ENCODE results near the gene DNAJC5G. TPM values are rescaled to one million over a fixed set of nuclear protein-coding genes. Genes with fewer than 3 reads are reported as not detected.
A peak's percentile ranks its signal among the peaks of the same experiment; 100 is the strongest.
"Not testable (repeated sequence)": the region's sequence is repeated elsewhere in the genome, so short reads cannot be mapped to it uniquely, and the experiment has no call there.

DNAJC5G gene
- total RNA-seq, 6 experiments from 2014 or later = not detected

DNA sequence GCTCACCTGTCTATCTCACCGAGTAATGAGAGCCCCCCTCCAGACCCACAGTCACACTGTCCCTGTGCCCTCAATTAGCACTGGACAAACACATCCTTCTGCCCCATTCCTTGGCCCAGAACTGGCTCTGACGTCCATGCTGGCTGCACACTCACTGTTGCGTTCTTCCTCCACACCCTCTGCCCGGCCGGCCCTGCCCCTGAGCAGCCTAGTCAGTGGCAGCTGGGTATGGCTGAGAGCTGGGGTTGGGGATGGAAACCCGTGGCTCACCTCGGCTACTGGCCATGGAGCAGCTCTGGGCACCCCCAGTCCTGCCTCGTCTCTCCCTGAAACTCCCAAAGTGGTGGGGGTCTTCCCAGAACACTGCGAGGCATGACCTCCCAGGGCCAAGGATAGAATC lies 39.5 kb downstream of the DNAJC5G start:
- H3K4me1 Mint-ChIP-seq (ENCODE audit: low read depth) = no peaks in the 10 kb centered on the region
- TF ChIP-seq, protein P1, sequence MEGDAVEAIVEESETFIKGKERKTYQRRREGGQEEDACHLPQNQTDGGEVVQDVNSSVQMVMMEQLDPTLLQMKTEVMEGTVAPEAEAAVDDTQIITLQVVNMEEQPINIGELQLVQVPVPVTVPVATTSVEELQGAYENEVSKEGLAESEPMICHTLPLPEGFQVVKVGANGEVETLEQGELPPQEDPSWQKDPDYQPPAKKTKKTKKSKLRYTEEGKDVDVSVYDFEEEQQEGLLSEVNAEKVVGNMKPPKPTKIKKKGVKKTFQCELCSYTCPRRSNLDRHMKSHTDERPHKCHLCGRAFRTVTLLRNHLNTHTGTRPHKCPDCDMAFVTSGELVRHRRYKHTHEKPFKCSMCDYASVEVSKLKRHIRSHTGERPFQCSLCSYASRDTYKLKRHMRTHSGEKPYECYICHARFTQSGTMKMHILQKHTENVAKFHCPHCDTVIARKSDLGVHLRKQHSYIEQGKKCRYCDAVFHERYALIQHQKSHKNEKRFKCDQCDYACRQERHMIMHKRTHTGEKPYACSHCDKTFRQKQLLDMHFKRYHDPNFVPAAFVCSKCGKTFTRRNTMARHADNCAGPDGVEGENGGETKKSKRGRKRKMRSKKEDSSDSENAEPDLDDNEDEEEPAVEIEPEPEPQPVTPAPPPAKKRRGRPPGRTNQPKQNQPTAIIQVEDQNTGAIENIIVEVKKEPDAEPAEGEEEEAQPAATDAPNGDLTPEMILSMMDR (IDR thresholded peaks at IDR 0.05) = no peak
- DNase-seq = no peak
- no peak overlapping the region for H3K4me3 Mint-ChIP-seq
- peaks cover 11% of the 10 kb centered on the region for H3K36me3 Mint-ChIP-seq (ENCODE audit: low read depth)
- no peak overlapping the region for H3K27ac Mint-ChIP-seq
- H3K27me3 Mint-ChIP-seq (ENCODE audit: insufficient read depth) = peaks cover 3% of the 10 kb centered on the region; the same call in 1 of the 2 replicates
- no peaks in the 10 kb centered on the region for H3K9me3 Mint-ChIP-seq

GRCh38 chr2:27315122-27315521 lies 39.9 kb downstream of the DNAJC5G start:
- no peak for DNase-seq
- Mint-ChIP-seq H3K9me3 (no peaks in the 10 kb centered on the region), H3K27ac (no peak overlapping the region), H3K27me3 (ENCODE audit: insufficient read depth) (peaks cover 3% of the 10 kb centered on the region; the same call in 1 of the 2 replicates), H3K4me3 (no peak overlapping the region), H3K36me3 (ENCODE audit: low read depth) (peaks cover 7% of the 10 kb centered on the region), H3K4me1 (ENCODE audit: low read depth) (no peaks in the 10 kb centered on the region)
- TF ChIP-seq, protein P1 (IDR thresholded peaks at IDR 0.05) = no peak

DNA sequence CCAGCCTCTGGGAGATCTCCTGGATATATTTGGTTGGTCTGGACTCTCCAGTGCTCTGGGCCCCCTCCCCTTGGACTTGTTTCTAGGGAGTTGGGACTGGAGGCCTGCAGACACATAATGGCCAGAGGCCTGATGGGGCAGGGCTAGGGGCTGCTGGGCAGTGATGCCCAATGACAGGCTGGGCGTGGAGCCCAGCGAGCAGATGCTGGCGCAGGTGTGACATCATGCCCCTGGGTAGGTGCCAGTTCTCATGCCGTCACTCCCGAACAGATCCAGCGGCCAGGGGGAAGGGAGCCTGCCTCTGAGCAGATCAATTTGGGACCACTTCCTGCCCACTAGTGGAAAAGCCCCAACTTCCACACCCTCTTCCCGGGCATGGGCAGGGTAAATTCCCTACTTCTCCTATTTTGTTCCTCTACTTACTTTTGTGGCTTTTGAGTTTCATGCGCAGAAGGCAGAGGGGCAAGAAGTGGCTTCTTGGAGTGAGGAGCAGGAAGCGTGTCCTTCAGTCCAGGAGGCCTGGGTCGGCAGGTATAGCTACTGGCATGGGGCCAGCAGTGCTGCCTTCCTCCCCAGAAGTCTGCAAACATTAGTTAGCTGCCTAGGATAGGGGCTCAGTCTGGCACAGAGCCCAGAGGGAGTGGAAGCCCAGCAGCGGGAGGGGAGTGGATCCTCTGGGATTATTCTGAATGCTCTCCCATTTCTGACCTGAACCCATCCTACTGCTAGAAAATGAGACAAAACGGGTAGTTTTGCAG lies 41.6 kb downstream of the DNAJC5G start:
- Mint-ChIP-seq H3K9me3 (no peaks in the 10 kb centered on the region), H3K27ac (no peak overlapping the region), H3K36me3 (ENCODE audit: low read depth) (no peaks in the 10 kb centered on the region), H3K4me1 (ENCODE audit: low read depth) (peaks cover 15% of the 10 kb centered on the region), H3K4me3 (no peak overlapping the region), H3K27me3 (ENCODE audit: insufficient read depth) (peaks cover 3% of the 10 kb centered on the region; the same call in 1 of the 2 replicates)
- no peak for DNase-seq
- TF ChIP-seq, protein P1 (IDR thresholded peaks at IDR 0.05) = no peak

DNA sequence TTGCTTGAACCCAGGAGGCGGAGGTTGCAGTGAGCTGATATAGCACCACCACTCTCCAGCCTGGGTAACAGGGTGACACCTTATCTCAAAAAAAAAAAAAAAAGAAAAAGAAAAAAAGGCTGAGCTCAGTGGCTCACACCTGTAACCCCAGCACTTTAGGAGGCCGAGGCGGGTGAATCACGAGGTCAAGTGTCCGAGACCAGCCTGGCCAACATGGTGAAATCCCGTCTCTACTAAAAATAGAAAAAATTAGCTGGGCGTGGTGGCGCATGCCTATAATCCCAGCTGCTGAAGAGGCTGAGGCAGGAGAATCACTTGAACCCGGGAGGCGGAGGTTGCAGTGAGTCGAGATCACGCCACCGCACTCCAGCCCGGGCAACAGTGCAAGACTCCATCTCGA lies 44.6 kb downstream of the DNAJC5G start:
- H3K4me1 Mint-ChIP-seq (ENCODE audit: low read depth) = peaks cover 33% of the 10 kb centered on the region
- H3K4me3 Mint-ChIP-seq; H3K36me3 Mint-ChIP-seq (ENCODE audit: low read depth): not testable (repeated sequence)

GRCh38 chr2:27320958-27321543 lies 45.8 kb downstream of the DNAJC5G start:
- no peaks in the 10 kb centered on the region for H3K9me3 Mint-ChIP-seq
- H3K27me3 Mint-ChIP-seq (ENCODE audit: insufficient read depth) = peaks cover 4% of the 10 kb centered on the region
- peaks cover 33% of the 10 kb centered on the region for H3K4me1 Mint-ChIP-seq (ENCODE audit: low read depth)
- H3K27ac Mint-ChIP-seq = peak overlapping the region; percentile 100
- no peaks in the 10 kb centered on the region; the same call in 1 of the 2 replicates for H3K36me3 Mint-ChIP-seq (ENCODE audit: low read depth)
- TF ChIP-seq, protein P1 (IDR thresholded peaks at IDR 0.05) = peak; percentile 86
- peak; percentile 99 for DNase-seq
- peak overlapping the region; percentile 99 for H3K4me3 Mint-ChIP-seq

More for the DNA sequence above, 44.6 kb downstream of the DNAJC5G start:
- not testable (repeated sequence) for DNase-seq; H3K27ac Mint-ChIP-seq; H3K27me3 Mint-ChIP-seq (ENCODE audit: insufficient read depth); H3K9me3 Mint-ChIP-seq

DNA sequence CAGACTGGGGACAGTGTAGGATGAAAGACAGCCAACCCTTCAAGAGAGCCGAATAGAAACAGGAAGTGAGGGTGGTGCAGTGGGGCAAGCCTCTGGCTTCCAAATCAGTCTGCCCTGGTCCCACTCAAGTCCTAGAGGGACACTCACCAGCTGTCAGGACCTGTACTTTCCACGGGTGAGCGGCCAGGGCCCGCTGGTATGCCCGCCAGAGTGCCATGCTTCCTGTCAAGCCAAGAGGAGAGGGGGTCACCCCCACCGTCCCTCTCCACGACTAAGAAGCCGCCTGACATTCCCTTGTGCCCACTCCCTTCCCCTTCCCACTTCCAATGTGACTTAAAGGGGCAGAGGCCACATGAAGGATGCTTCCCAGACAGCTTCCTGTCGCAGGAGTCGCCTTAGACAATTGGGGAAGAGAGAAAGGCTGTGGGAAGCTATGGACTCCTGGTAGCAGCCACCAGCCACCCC lies 47.1 kb downstream of the DNAJC5G start:
- Mint-ChIP-seq H3K4me3 (peak overlapping the region; percentile 99), H3K9me3 (no peaks in the 10 kb centered on the region), H3K4me1 (ENCODE audit: low read depth) (peaks cover 33% of the 10 kb centered on the region), H3K27me3 (ENCODE audit: insufficient read depth) (peaks cover 4% of the 10 kb centered on the region), H3K36me3 (ENCODE audit: low read depth) (peaks cover 10% of the 10 kb centered on the region; the same call in 1 of the 2 replicates), H3K27ac (peak overlapping the region; percentile 100)
- no peak for DNase-seq
- TF ChIP-seq, protein P1 (IDR thresholded peaks at IDR 0.05) = no peak
